ENCODE data around the gene USP2.
A peak's percentile ranks its signal among the peaks of the same experiment; 100 is the strongest.

Gene USP2

DNA sequence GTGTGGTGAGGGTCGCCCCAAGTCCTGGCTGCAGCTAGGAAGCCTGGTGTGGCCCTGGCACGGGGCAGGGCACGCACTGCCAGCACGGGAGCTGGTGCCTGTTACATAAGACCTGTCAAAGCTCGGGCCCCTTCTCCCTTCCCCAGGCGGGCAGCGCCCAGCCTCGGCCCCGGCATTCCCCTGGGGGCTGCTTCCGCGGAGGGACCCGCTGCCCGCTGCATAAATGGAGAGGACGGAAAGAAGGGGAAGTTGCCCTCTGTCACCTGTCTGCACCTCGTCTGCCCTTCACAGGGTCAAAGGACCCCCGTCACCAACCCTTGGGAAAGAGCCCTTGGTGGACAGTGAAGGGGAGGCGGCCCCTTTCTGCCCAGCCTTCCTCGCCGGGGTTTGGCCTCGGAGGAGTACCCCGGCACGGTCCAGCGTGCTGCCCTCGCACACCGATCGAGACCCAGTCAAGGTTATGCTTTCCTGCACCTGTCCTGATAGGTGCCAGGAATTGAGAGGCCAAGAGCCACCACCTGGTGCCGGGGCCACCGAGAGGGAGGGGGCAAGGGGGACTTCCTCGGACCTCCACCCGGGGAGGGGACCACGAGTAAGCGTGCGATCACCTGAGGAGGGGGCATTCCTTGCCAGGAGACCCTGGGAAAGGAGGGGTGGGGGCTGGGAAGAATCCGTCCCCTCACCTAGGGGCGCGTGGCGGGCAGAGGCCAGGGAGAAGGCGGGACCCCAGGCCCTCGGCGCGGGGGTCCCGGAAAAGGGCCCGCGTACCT is 18.2 kb downstream of the USP2 start:
- DNase-seq (ENCODE audit: low read depth): no peak

DNA sequence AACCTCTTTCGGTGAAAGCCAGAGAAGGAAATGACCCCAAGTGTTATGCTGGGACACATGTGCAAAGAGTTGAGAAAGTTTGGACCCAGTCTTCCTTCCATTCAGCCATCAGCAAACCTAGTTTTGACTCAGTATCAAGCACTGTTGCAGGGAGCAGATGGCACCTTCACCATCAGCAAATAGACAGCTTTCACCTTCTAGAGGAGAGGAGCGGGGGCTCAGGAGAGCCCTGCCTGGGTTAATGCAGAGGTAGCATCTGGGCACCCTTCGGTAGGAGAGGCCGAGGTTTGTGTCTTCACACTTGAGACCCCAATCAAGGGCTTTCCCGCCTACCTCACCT is 18.8 kb downstream of the USP2 start:
- no peak for DNase-seq (ENCODE audit: low read depth)

- DNase-seq (ENCODE audit: low read depth): no peak
These were observed 19.4 kb downstream of the USP2 start for GRCh38 chr11:119361941-119362725.

DNA sequence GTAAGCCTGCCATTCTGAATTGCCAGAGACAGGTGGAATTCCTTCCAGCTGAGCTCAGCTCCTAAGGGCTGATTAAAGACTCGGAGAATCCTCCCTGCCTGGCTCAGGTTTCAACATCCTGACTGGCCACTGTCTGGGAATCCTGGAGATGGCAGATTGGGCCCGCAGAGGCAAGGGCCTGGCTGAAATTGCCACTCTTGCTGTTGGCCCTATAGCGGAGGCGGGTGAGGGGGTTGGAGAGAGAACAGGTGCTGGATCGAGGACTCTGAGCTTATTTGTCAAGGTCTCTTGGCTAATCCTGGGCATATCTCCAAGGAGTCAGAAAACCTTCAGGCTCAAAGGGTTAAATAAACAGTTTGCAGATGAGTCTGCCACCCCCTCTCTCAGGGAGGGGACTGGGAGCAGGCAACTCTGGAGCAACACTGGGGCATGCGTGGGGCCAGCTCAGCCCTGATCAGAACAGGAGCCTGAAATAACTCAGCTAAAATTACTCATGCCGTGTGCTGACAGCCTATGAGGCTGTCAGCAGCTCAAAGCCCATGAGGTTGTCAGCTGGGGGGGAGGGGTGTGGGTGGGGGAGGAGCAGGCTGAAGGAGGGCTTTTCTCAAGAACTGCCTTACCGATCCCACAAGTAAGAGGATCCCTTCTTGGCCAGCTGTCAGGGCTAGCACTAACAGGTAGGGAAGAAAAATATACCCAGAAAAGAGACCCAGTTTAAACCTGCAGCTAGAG is 20.3 kb downstream of the USP2 start:
- DNase-seq (ENCODE audit: low read depth): peak; percentile 28

DNA sequence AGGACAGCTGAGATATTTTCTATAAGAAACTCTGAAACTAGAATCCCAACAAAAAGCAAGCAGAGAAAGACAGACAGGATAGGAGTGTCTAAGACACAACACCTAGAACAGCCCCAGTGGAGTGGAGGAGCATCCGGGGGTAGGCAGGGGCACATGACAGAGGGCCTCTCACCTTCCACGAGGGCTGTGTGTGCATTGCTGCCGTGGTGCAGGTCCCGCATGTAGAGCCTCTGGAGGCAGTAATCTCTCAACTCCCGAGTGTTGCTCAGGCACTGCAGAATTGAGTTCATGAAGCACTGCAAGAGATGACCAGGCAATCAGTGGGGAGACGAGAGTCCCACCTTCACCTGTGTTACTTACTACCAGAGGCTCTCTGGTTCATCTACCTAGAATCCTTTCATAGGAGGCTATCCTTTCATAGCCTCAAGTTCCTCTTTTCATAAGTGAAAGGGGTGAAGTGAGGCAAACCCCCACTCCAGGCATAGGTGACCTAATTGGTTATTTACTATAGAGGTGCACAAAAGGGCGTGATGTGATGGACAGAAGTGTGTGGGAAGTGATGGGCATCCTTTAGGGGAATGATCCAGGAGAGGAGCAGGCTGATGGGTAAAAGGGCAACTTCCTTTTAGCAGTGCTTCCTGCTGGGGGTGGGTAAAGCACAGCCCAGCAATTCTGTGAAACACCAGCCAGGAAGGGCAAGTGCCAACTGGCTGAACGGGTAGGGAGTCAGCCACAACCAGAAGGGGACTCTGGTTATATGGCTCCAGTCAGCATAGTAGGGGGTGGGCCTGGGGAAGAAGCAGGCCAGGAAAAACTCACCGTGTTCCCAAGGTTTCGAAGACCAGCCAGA is 21.9 kb downstream of the USP2 start:
- DNase-seq (ENCODE audit: low read depth): no peak

DNA sequence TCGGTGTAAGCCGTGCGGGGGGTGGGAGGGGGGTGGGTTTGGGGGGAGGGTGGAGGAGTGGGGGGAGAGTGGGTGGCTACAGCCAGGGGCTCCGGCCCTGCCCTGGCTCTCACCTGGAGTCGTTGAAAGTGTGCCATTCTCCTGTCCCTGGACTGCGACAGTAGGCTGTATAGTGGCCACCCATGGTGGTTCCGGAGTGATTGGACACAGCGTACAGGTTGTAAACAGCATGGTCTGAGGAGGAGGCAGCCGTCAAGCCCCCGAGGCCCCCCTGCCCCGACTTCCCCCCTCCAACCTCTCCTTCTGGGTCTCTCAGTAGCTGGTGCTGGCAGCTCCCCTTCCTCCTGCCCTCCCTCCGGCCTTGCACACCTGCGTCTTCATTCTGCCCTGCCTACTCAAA is 24.4 kb downstream of the USP2 start:
- no peak for DNase-seq (ENCODE audit: low read depth)

GRCh38 chr11:119356349-119357031 is 25.0 kb downstream of the USP2 start:
- peak; percentile 56 for DNase-seq (ENCODE audit: low read depth)

DNA sequence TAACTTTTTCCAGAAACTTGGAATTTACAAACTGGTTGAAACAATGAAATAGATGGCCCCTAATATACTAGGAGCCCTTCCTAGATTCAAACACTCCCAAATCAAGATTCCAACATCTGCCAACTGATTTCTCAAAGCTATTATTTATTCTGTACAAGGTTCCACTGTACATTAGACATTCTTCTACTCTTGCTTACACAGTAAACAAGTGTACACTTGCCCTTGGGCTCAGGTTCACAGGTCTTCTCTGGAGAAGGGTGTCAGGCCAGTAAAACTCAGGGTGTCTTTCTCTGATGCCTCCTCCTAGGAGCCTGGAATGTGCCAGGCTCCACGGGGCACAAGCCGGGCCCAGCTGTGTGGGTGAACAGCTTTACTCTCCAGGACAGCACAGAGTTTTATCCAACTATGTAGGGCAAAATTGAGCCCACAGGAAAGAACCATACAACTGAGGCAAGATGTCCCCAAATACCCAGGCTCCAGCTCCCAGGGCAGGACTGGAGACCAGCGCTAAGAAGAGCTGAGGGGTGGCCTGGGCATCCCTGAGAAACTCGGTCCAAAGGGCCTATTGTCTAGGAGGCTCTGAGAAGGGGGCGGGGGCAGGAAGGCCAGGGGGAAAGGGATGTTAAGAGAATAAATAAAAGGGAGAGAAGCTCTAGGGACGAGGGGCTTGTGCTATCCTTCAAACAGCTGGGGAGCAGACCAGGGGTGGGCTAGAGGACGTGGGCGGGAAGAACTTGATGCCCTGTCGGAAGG is 26.2 kb downstream of the USP2 start:
- no peak for DNase-seq (ENCODE audit: low read depth)

DNA sequence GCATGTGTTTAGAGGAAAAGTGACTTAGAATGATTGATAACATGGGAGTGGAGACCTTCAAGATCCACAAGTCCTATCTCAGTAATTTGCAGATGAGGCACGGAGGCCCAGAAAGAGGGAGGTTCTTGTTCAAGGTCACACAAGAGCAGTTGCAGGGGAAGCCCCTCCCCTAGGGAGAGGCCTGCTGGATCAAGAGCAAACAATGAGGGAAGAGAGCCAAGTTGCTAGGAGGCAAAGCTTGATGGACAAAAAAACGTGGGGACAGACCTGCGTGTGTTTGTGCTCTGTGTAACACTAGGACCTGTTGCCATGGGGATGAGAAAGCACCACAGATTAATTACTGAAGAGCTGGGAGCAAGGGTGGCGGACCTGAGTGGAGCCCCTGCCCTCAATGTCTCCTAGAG is 28.6 kb downstream of the USP2 start:
- no peak for DNase-seq (ENCODE audit: low read depth)

GRCh38 chr11:119351232-119351631 is 30.3 kb downstream of the USP2 start:
- no peak for DNase-seq (ENCODE audit: low read depth)

DNA sequence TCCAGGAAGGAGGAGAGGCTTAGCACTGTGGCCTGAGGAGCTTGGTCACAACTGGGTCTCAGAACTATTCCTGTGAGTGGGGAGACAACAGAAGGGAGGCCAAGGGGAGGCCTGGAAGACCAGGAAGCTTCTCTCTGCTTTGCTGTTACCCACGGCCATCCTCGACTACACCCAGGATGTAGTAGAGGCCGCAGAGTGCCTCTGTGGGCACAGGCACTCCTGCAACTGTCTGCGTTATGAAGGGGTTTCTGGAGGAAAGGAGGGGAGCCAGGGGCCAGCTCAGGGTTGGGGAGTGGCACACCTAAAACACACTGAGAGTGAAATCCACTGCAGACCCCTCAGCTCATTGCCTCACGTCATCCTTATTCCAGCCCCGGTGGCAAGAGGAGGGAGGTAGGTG is 31.2 kb downstream of the USP2 start:
- DNase-seq (ENCODE audit: low read depth): no peak

- DNase-seq (ENCODE audit: low read depth): no peak
These were observed 33.4 kb downstream of the USP2 start for GRCh38 chr11:119347940-119348605.

DNA sequence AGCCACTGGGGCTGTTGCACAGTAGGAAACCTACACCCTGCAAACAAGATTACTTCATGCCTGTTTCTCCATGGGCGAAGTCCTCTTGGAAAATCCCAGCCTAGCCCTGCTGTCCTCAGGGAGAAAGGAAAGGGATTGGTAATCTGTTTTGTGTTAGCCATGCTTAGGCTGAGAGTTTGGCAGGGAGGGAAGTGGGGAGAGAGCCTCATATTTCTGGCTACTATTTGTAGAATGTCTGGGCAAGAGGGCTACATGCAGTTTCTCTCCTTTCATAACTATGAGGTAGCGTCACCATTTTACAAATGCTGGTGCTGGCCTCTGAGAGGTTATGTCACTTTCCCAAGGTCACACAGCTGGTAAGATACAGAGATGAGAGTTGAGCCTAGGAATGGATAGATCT is 34.2 kb downstream of the USP2 start:
- DNase-seq (ENCODE audit: low read depth): no peak

DNA sequence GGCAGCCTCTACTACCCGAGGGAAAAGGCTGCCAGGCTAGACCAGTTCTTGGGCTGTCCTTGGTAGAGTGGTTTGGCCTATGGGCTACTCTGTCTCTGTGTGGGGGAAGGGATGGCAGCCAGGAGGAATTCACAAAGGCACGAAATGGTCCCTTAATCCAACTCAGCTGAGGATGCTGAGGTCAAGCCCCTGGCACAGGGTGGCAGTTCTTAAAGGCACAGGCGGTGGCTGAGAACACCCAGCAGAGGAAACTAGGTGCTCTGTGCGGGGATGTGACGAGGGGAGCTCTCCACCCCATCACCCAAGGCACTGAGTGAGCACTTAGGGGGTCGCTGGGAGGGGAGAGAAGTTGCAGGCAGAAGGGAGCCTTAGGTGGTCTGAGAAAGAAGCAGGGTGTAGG is 34.9 kb downstream of the USP2 start, which contains the start of gene MFRP:
Gene MFRP, minus strand, starts transcription at position 101 of the 400 bp plus-strand sequence. CDS start 192 bp downstream, outside the sequence.
- DNase-seq (ENCODE audit: low read depth): no peak

DNA sequence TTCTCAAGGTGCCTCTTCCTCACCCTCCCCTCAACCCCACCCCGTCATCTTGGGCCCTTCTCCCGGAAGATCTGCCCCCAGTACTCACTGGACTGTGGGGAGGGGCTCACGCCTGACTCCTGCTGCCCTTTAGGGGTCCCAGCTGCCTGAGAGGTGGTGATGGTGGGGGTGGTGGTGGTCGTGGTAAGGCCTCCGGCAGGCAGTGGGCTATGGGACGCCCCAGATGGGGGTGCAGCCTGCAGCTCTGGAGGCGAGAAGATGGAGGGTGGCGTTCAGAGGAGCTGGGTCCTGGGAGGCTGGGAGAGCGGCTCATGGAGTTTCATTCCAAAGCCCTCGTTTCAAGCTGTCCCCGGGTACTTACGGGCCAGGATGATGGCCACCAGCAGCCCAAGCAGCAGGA is 35.8 kb downstream of the USP2 start:
- no peak for DNase-seq (ENCODE audit: low read depth)

- no peak for DNase-seq (ENCODE audit: low read depth)
These were observed 37.0 kb downstream of the USP2 start for GRCh38 chr11:119344291-119345010.

- DNase-seq (ENCODE audit: low read depth): no peak
These were observed 37.8 kb downstream of the USP2 start for GRCh38 chr11:119343726-119344125.

DNA sequence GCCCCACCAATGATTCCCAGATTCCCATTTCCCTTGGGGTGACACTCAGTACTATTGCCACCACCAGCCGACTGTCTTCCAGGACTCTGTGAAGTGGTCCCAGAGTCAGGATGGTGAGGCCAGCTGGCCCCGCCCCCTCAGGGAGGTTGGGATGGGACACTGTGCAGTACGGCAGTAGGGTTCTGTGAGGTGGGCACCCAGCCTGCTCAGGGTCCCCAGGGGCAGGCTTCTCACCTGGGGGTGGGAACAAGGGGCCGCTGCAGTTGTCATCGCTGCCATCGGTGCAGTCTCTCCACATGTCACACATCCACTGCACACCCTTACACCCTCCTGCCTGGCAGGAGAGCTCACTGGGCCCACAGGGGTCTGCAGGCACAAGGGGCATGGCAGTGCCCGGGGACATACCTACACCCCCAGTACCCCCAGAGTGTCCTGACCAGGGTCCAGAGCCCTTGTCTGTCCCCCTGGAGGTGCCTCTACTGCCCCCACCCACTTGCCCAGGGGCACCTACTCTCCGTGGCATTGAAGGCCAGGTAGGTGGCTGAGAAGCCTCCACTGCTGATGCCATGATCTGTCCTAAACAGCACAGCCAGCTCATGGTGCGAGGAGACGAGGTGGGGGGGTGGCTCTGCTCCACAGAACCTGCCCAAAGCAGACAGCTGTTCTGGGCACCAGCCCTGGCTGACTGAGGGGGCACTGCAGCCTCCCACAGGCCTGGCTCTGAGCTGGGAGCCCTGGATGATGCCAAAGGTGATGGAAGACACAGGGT is 38.9 kb downstream of the USP2 start:
- no peak for DNase-seq (ENCODE audit: low read depth)

DNA sequence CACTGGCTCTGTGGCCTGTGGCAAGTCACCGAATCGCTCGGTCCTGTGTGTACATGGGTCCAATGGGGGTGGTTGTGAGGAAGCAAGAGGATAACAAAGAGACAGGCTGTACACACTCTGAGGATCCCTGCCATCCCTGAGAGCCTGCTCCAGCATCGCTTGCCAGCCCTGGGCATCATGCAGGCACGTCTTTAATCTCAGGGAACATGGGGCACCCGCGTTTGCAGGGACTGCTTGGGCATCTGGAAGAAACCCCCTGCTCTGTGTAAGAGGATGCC is 39.5 kb downstream of the USP2 start:
- DNase-seq (ENCODE audit: low read depth): no peak
